HEK293 (cell line): ENCODE measurements around the gene DSN1.

ENCODE experiments used
- CTCF ChIA-PET: fragments of 350-600 bp; formaldehyde crosslinking; extraction: SDS; loops from one replicate; lab custom pipeline; 2021; ENCODE audit warnings: antibody characterized with exemption; lab: Yijun Ruan, JAX
- POLR2A ChIA-PET: fragments of 300-600 bp; formaldehyde crosslinking; extraction: SDS; loops from one replicate; lab custom pipeline; 2020; ENCODE audit warnings: antibody characterized with exemption, inconsistent platforms; lab: Yijun Ruan, JAX
- H3K27ac ChIP-seq: fragments of 200-500 bp; sonication (Bioruptor generic); 2 replicates; pipeline ENCODE4 v1.5.1; 2014; ENCODE audit warnings: low read depth, low read length, control low read depth, inconsistent platforms; ENCODE audit errors: extremely low read depth
- H3K36me3 ChIP-seq, 2 experiments: fragments of 200-500 bp in 1 of 2; sonication (Bioruptor generic) in 1 of 2; 1 replicate in 1 of 2; 2 replicates in 1 of 2; pipeline ENCODE4 v1.5.1; 2014 to 2017; ENCODE audit warnings: inconsistent platforms in 2 of 2, low read length in 2 of 2; ENCODE audit not compliant: control insufficient read depth in 2 of 2, insufficient read depth in 1 of 2
- H3K4me1 ChIP-seq: fragments of 200-500 bp; sonication (Bioruptor generic); 2 replicates; pipeline ENCODE4 v1.5.1; 2014; ENCODE audit warnings: mild to moderate bottlenecking, low read length, inconsistent platforms; ENCODE audit not compliant: control insufficient read depth, insufficient read depth
- H3K4me3 ChIP-seq: 2 replicates; pipeline ENCODE4 v1.5.1; 2011; ENCODE audit warnings: low read depth, mild to moderate bottlenecking, control low read depth, low read length, moderate library complexity
- H3K9me3 ChIP-seq: fragments of 200-500 bp; sonication (Bioruptor generic); 2 replicates; pipeline ENCODE4 v1.5.1; 2014; ENCODE audit warnings: low read depth, low read length, inconsistent platforms; ENCODE audit not compliant: control insufficient read depth, insufficient read depth
- HOXA7 ChIP-seq: sonication (generic); formaldehyde crosslinking; IDR thresholded peaks from 2 replicates; pipeline ENCODE4 v1.8.1; 2022; ENCODE audit warnings: missing genetic modification reagents, borderline replicate concordance
- KLF9 ChIP-seq: fragments of 450-650 bp; formaldehyde crosslinking; IDR thresholded peaks from 2 replicates; pipeline ENCODE4 v1.5.1; 2016; ENCODE audit warnings: missing biosample characterization, missing genetic modification characterization, low read depth
- OSR2 ChIP-seq: fragments of 450-650 bp; formaldehyde crosslinking; IDR thresholded peaks from 2 replicates; pipeline ENCODE4 v1.5.1; 2016; ENCODE audit warnings: missing biosample characterization, missing genetic modification characterization
- OVOL3 ChIP-seq: fragments of 450-650 bp; formaldehyde crosslinking; IDR thresholded peaks from 2 replicates; pipeline ENCODE4 v1.5.1; 2016; ENCODE audit warnings: missing biosample characterization, missing genetic modification characterization
- YY1 ChIP-seq: fragments of 450-650 bp; formaldehyde crosslinking; IDR thresholded peaks from 2 replicates; pipeline ENCODE4 v1.5.1; 2018; ENCODE audit warnings: missing biosample characterization, missing genetic modification characterization
- ZBTB21 ChIP-seq: fragments of 450-650 bp; formaldehyde crosslinking; IDR thresholded peaks from 2 replicates; pipeline ENCODE4 v1.5.1; 2017; ENCODE audit warnings: missing biosample characterization, missing genetic modification characterization
- ZNF133 ChIP-seq: fragments of 450-650 bp; formaldehyde crosslinking; IDR thresholded peaks from 2 replicates; pipeline ENCODE4 v1.5.1; 2016; ENCODE audit warnings: missing biosample characterization, missing genetic modification characterization
- ZNF174 ChIP-seq: fragments of 450-650 bp; formaldehyde crosslinking; IDR thresholded peaks from 2 replicates; pipeline ENCODE4 v1.5.0; 2017; ENCODE audit warnings: missing biosample characterization, mild to moderate bottlenecking, missing genetic modification characterization
- ZNF175 ChIP-seq: fragments of 450-650 bp; formaldehyde crosslinking; IDR thresholded peaks from 2 replicates; pipeline ENCODE4 v1.5.1; 2016; ENCODE audit warnings: missing biosample characterization, missing genetic modification characterization
- ZNF223 ChIP-seq: fragments of 450-650 bp; formaldehyde crosslinking; IDR thresholded peaks from 2 replicates; pipeline ENCODE4 v1.5.1; 2016; ENCODE audit warnings: missing biosample characterization, missing genetic modification characterization
- ZNF24 ChIP-seq: fragments of 450-650 bp; formaldehyde crosslinking; IDR thresholded peaks from 2 replicates; pipeline ENCODE4 v1.5.1; 2016; ENCODE audit warnings: missing biosample characterization, missing genetic modification characterization
- ZNF544 ChIP-seq: fragments of 450-650 bp; formaldehyde crosslinking; IDR thresholded peaks from 2 replicates; pipeline ENCODE4 v1.5.0; 2017; ENCODE audit warnings: missing biosample characterization, missing genetic modification characterization
- ZNF785 ChIP-seq: fragments of 450-650 bp; formaldehyde crosslinking; IDR thresholded peaks from 2 replicates; pipeline ENCODE4 v1.5.1; 2016; ENCODE audit warnings: missing biosample characterization, missing genetic modification characterization
- ZSCAN23 ChIP-seq: fragments of 450-650 bp; formaldehyde crosslinking; IDR thresholded peaks from 2 replicates; pipeline ENCODE4 v1.5.1; 2016; ENCODE audit warnings: missing biosample characterization, missing genetic modification characterization
- TF ChIP-seq, protein P1 (sequence below): fragments of 450-650 bp; formaldehyde crosslinking; conservative IDR thresholded peaks from 2 replicates; pipeline ENCODE4 v1.5.1; 2016; ENCODE audit warnings: low read depth, missing biosample characterization, missing genetic modification characterization
- TF ChIP-seq, protein P2 (sequence below): fragments of 450-650 bp; formaldehyde crosslinking; IDR thresholded peaks from 2 replicates; pipeline ENCODE4 v1.5.1; 2016; ENCODE audit warnings: missing biosample characterization, missing genetic modification characterization, borderline replicate concordance
- TF ChIP-seq, protein P3 (sequence below): fragments of 450-650 bp; formaldehyde crosslinking; optimal IDR thresholded peaks from 2 replicates; pipeline ENCODE3; 2016; ENCODE audit warnings: missing biosample characterization, mild to moderate bottlenecking, missing genetic modification characterization
- TF ChIP-seq, protein P4 (sequence below): fragments of 450-650 bp; formaldehyde crosslinking; IDR thresholded peaks from 2 replicates; pipeline ENCODE4 v1.5.1; 2016; ENCODE audit warnings: missing biosample characterization, missing genetic modification characterization
- TF ChIP-seq, protein P5 (sequence below): fragments of 450-650 bp; formaldehyde crosslinking; IDR thresholded peaks from 2 replicates; pipeline ENCODE4 v1.5.1; 2016; ENCODE audit warnings: missing biosample characterization, missing genetic modification characterization
- TF ChIP-seq, protein P6 (sequence below): fragments of 450-650 bp; formaldehyde crosslinking; IDR thresholded peaks from 2 replicates; pipeline ENCODE4 v1.5.1; 2016; ENCODE audit warnings: missing biosample characterization, missing genetic modification characterization

Gene DSN1

DNA sequence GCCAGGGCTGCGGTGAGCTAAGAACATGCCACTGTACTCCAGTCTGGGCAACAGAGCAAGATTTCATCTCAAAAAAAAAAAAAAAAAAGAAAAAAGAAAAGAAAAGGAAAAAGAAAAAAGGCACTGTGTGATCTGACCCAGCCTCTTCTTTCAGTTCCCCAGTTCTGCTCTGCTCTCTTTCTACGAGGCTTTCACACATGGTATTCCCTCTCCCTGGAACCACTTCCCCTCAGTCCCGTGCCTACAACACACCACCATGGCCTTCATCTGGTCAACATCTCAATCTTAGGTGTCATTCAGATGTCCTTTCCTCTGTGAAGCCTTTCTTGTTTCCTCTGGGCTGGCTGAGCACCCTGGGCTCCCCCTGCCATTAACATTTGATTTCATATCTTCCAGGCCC is 2.3 kb upstream of the DSN1 start:
- Histone ChIP-seq H3K27ac (no peak overlapping the region), H3K9me3 (no peaks in the 10 kb centered on the region), H3K4me3 (no peak overlapping the region), H3K4me1 (peaks cover 4% of the 10 kb centered on the region; the same call in 1 of the 2 replicates), H3K36me3 (peaks cover 0 to 8% of the 10 kb centered on the region in 2 experiments; a peak in 1 of 3 replicates)
- ChIA-PET POLR2A (no interaction called here), CTCF (interaction anchor here (1.5 to 2.5 kb wide), 3 partner anchors 15 to 111 kb away, joined by 3 to 19 read pairs (median 4); no protein-coding TSS in a partner anchor)
- TF ChIP-seq ZNF785 (tag by site-specific recombination) (no peak), OVOL3 (tag by site-specific recombination) (no peak), KLF9 (tag by site-specific recombination) (no peak), ZNF175 (tag by site-specific recombination) (no peak), ZNF223 (tag by site-specific recombination) (no peak), ZNF544 (tag by site-specific recombination) (no peak), ZNF174 (tag by site-specific recombination) (no peak), ZBTB21 (tag by site-specific recombination) (no peak)
- TF ChIP-seq, protein P1, sequence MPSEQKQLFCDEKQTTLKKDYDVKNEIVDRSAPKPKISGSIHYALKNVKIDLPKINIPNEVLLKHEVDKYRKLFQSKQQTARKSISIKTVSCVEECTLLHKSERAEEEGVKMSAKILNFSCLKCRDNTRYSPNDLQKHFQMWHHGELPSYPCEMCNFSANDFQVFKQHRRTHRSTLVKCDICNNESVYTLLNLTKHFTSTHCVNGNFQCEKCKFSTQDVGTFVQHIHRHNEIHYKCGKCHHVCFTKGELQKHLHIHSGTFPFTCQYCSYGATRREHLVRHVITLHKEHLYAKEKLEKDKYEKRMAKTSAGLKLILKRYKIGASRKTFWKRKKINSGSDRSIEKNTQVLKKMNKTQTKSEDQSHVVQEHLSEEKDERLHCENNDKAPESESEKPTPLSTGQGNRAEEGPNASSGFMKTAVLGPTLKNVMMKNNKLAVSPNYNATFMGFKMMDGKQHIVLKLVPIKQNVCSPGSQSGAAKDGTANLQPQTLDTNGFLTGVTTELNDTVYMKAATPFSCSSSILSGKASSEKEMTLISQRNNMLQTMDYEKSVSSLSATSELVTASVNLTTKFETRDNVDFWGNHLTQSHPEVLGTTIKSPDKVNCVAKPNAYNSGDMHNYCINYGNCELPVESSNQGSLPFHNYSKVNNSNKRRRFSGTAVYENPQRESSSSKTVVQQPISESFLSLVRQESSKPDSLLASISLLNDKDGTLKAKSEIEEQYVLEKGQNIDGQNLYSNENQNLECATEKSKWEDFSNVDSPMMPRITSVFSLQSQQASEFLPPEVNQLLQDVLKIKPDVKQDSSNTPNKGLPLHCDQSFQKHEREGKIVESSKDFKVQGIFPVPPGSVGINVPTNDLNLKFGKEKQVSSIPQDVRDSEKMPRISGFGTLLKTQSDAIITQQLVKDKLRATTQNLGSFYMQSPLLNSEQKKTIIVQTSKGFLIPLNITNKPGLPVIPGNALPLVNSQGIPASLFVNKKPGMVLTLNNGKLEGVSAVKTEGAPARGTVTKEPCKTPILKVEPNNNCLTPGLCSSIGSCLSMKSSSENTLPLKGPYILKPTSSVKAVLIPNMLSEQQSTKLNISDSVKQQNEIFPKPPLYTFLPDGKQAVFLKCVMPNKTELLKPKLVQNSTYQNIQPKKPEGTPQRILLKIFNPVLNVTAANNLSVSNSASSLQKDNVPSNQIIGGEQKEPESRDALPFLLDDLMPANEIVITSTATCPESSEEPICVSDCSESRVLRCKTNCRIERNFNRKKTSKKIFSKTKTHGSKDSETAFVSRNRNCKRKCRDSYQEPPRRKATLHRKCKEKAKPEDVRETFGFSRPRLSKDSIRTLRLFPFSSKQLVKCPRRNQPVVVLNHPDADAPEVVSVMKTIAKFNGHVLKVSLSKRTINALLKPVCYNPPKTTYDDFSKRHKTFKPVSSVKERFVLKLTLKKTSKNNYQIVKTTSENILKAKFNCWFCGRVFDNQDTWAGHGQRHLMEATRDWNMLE (tag by site-specific recombination) = no peak
- TF ChIP-seq, protein P2, sequence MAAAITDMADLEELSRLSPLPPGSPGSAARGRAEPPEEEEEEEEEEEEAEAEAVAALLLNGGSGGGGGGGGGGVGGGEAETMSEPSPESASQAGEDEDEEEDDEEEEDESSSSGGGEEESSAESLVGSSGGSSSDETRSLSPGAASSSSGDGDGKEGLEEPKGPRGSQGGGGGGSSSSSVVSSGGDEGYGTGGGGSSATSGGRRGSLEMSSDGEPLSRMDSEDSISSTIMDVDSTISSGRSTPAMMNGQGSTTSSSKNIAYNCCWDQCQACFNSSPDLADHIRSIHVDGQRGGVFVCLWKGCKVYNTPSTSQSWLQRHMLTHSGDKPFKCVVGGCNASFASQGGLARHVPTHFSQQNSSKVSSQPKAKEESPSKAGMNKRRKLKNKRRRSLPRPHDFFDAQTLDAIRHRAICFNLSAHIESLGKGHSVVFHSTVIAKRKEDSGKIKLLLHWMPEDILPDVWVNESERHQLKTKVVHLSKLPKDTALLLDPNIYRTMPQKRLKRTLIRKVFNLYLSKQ (tag by site-specific recombination) = no peak
- TF ChIP-seq, protein P3, sequence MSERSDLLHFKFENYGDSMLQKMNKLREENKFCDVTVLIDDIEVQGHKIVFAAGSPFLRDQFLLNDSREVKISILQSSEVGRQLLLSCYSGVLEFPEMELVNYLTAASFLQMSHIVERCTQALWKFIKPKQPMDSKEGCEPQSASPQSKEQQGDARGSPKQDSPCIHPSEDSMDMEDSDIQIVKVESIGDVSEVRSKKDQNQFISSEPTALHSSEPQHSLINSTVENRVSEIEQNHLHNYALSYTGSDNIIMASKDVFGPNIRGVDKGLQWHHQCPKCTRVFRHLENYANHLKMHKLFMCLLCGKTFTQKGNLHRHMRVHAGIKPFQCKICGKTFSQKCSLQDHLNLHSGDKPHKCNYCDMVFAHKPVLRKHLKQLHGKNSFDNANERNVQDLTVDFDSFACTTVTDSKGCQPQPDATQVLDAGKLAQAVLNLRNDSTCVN (tag by site-specific recombination) = no peak

DNA sequence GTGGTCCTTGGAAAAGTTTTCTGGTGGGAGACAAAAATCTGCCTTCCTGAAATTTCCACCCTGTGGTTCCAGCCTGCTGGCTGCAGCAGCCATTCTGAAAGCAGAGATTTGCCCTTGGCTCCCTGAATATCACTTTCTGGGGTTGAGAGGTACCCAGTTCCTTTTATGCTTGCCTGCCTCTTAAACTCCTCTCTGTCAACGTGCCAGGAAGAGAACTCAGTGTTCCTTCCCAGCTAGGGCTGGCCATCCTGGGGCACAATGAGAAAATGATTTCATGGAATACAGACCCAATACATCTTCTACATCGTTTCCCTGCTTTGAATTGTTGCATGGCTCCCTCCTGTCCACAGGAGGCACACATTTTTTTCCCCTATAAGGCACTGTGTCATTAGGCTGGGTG is 1.6 kb upstream of the DSN1 start:
- Histone ChIP-seq H3K9me3 (no peaks in the 10 kb centered on the region), H3K36me3 (peaks cover 0 to 14% of the 10 kb centered on the region in 2 experiments; a peak in 2 of 3 replicates), H3K4me1 (peaks cover 4% of the 10 kb centered on the region; the same call in 1 of the 2 replicates), H3K27ac (no peak overlapping the region), H3K4me3 (no peak overlapping the region)
- POLR2A ChIA-PET = interaction anchor here (1.3 kb wide), 1 partner anchor 58 kb away, joined by 3 read pairs; no protein-coding TSS in a partner anchor
- CTCF ChIA-PET = interaction anchor here (0.6 to 3.1 kb wide), 6 partner anchors 16 to 1273 kb away, joined by 3 to 19 read pairs (median 14); partner anchors contain the start of gene NDRG3
- TF ChIP-seq YY1 (tag by site-specific recombination) (no peak), HOXA7 (CRISPR knock-in tag) (no peak), OSR2 (no peak), ZNF133 (no peak), ZNF24 (tag by site-specific recombination) (no peak), ZSCAN23 (tag by site-specific recombination) (no peak)
- TF ChIP-seq, protein P4, sequence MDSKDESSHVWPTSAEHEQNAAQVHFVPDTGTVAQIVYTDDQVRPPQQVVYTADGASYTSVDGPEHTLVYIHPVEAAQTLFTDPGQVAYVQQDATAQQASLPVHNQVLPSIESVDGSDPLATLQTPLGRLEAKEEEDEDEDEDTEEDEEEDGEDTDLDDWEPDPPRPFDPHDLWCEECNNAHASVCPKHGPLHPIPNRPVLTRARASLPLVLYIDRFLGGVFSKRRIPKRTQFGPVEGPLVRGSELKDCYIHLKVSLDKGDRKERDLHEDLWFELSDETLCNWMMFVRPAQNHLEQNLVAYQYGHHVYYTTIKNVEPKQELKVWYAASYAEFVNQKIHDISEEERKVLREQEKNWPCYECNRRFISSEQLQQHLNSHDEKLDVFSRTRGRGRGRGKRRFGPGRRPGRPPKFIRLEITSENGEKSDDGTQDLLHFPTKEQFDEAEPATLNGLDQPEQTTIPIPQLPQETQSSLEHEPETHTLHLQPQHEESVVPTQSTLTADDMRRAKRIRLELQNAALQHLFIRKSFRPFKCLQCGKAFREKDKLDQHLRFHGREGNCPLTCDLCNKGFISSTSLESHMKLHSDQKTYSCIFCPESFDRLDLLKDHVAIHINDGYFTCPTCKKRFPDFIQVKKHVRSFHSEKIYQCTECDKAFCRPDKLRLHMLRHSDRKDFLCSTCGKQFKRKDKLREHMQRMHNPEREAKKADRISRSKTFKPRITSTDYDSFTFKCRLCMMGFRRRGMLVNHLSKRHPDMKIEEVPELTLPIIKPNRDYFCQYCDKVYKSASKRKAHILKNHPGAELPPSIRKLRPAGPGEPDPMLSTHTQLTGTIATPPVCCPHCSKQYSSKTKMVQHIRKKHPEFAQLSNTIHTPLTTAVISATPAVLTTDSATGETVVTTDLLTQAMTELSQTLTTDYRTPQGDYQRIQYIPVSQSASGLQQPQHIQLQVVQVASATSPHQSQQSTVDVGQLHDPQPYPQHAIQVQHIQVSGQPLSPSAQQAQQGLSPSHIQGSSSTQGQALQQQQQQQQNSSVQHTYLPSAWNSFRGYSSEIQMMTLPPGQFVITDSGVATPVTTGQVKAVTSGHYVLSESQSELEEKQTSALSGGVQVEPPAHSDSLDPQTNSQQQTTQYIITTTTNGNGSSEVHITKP = no peak
- TF ChIP-seq, protein P5, sequence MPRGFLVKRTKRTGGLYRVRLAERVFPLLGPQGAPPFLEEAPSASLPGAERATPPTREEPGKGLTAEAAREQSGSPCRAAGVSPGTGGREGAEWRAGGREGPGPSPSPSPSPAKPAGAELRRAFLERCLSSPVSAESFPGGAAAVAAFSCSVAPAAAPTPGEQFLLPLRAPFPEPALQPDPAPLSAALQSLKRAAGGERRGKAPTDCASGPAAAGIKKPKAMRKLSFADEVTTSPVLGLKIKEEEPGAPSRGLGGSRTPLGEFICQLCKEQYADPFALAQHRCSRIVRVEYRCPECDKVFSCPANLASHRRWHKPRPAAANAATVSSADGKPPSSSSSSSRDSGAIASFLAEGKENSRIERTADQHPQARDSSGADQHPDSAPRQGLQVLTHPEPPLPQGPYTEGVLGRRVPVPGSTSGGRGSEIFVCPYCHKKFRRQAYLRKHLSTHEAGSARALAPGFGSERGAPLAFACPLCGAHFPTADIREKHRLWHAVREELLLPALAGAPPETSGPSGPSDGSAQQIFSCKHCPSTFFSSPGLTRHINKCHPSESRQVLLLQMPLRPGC = no peak
- TF ChIP-seq, protein P6, sequence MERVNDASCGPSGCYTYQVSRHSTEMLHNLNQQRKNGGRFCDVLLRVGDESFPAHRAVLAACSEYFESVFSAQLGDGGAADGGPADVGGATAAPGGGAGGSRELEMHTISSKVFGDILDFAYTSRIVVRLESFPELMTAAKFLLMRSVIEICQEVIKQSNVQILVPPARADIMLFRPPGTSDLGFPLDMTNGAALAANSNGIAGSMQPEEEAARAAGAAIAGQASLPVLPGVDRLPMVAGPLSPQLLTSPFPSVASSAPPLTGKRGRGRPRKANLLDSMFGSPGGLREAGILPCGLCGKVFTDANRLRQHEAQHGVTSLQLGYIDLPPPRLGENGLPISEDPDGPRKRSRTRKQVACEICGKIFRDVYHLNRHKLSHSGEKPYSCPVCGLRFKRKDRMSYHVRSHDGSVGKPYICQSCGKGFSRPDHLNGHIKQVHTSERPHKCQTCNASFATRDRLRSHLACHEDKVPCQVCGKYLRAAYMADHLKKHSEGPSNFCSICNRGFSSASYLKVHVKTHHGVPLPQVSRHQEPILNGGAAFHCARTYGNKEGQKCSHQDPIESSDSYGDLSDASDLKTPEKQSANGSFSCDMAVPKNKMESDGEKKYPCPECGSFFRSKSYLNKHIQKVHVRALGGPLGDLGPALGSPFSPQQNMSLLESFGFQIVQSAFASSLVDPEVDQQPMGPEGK (tag by site-specific recombination) = no peak
